ENCODE data around the gene PTGIR.

- no peak for TF ChIP-seq EZH2phosphoT487 (IDR thresholded peaks at IDR 0.05; ENCODE audit: insufficient read depth, low read depth)
- no peak for TF ChIP-seq EZH2 (IDR thresholded peaks at IDR 0.05; ENCODE audit: insufficient read depth, poor library complexity, severe bottlenecking)
Observed at GRCh38 chr19:46648060-46648960, 23.4 kb upstream of the PTGIR start.
